Activated CD8-positive, alpha-beta T cell treated with anti-CD3 and anti-CD28 coated beads for 36 hours (primary cell): ENCODE measurements around the gene KCNJ6. TPM values are rescaled to one million over a fixed set of nuclear protein-coding genes. Genes with fewer than 3 reads are reported as not detected.

Experiments used
- ATAC-seq: fragments of 200-7000 bp; cut with Tn5 transposase; one replicate; pipeline ENCODE4 v1.10.0; 2021; ENCODE audit warnings: mild to moderate bottlenecking, moderate library complexity
- CTCF ChIA-PET: fragments of 350-600 bp; sonication (Branson Sonifier 250); formaldehyde crosslinking; loops from one replicate; lab custom pipeline; 2021; ENCODE audit warnings: antibody characterized with exemption; lab: Charles Lee
- POLR2A ChIA-PET: fragments of 350-600 bp; sonication (Branson Sonifier 250); formaldehyde crosslinking; loops from one replicate; lab custom pipeline; 2021; ENCODE audit warnings: antibody characterized with exemption; lab: Charles Lee
- DNase-seq: peaks from one replicate; pipeline ENCODE4 v3.0.0-alpha.2; 2020
- H3K27ac Mint-ChIP-seq: one replicate; pipeline ENCODE4 v1.8.0; 2021; ENCODE audit warnings: mild to moderate bottlenecking, mixed read lengths
- H3K27me3 Mint-ChIP-seq: one replicate; pipeline ENCODE4 v1.8.0; 2021; ENCODE audit warnings: mixed read lengths
- H3K36me3 Mint-ChIP-seq: one replicate; pipeline ENCODE4 v1.8.0; 2021; ENCODE audit warnings: low read depth, mixed read lengths
- H3K4me1 Mint-ChIP-seq: one replicate; pipeline ENCODE4 v1.8.0; 2021; ENCODE audit warnings: low read depth, mixed read lengths
- H3K4me3 Mint-ChIP-seq: one replicate; pipeline ENCODE4 v1.8.0; 2021; ENCODE audit warnings: mild to moderate bottlenecking, moderate library complexity, mixed read lengths
- H3K9me3 Mint-ChIP-seq: one replicate; pipeline ENCODE4 v1.8.0; 2021; ENCODE audit warnings: mixed read lengths
- CTCF ChIP-seq: fragments of 200-600 bp; IDR thresholded peaks from one replicate; pipeline ENCODE4 v1.8.0; 2022; ENCODE audit warnings: antibody characterized with exemption, mild to moderate bottlenecking
- intact Hi-C: fragments of 100-400 bp; cut with micrococcal nuclease; formaldehyde crosslinking; loops from one replicate; pipeline ENCODE4 v1.10.0; 2022
- total RNA-seq, 2 experiments: library from RNA; stranded (reverse); gene quantifications; one replicate each; pipeline ENCODE4 v1.2.3, GENCODE V29; 2021

The KCNJ6 gene
- total RNA-seq, 2 experiments from 2014 or later: not detected

DNA sequence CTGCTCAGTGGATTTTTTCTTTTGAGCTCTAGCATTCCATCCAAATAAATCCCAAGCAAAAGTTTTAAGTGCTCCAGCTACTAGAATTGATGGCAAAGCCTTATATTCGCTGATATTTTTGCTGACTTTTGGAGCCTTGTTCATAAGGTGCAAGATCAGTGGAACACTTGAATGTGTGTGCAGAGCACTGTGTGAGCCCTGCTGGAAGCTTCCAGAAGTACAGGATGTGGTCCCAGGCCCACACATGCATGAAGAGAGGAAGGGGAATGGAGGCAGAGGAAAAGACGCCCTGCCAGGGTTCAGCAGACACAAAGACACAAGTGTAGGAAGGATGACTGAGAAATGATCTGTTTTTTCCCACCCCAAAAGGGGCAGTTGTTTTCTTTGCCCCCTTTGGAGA, 169.4 kb downstream of the KCNJ6 start:
- no peak for DNase-seq
- Mint-ChIP-seq H3K4me3 (no peak overlapping the region), H3K27me3 (peaks cover 8% of the 10 kb centered on the region), H3K36me3 (no peaks in the 10 kb centered on the region), H3K27ac (no peak overlapping the region), H3K4me1 (no peaks in the 10 kb centered on the region), H3K9me3 (no peaks in the 10 kb centered on the region)
- ChIA-PET POLR2A (no interaction called here), CTCF (no interaction called here)
- no peak for TF ChIP-seq CTCF
- intact Hi-C loops: no loop called here
- no peak for ATAC-seq

- DNase-seq: no peak
- POLR2A ChIA-PET: no interaction called here
- TF ChIP-seq CTCF: no peak
- no peak overlapping the region for H3K27ac Mint-ChIP-seq
- no peaks in the 10 kb centered on the region for H3K36me3 Mint-ChIP-seq
- H3K4me3 Mint-ChIP-seq: no peak overlapping the region
- ATAC-seq: no peak
- H3K9me3 Mint-ChIP-seq: no peaks in the 10 kb centered on the region
- no peaks in the 10 kb centered on the region for H3K4me1 Mint-ChIP-seq
- peaks cover 7% of the 10 kb centered on the region for H3K27me3 Mint-ChIP-seq
- intact Hi-C loops: no loop called here
- CTCF ChIA-PET: no interaction called here
These were observed 171.7 kb downstream of the KCNJ6 start for GRCh38 chr21:37744551-37744950.

DNA sequence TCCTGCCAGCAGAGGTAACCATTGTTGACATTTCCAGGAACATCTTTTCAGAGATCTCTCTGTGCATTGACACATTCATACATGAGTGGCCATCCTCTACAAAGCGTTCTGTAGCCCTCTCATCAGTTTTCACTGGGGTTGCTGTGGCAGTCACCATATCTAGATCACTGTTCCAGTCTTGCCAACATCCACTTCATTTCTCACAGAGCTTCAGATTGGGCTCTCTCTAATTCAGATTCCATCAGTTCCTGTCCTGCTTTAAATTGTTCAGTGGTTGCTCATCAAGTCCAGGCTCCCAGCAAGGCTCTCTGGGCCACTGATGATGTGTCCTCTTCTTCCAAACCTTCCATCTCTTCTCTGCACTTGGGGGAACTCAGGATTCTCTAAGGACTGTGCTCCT, 173.7 kb downstream of the KCNJ6 start:
- no peak overlapping the region for H3K27ac Mint-ChIP-seq
- no peak for TF ChIP-seq CTCF
- no peak overlapping the region for H3K4me3 Mint-ChIP-seq
- H3K36me3 Mint-ChIP-seq: no peaks in the 10 kb centered on the region
- POLR2A ChIA-PET: no interaction called here
- DNase-seq: no peak
- no peaks in the 10 kb centered on the region for H3K4me1 Mint-ChIP-seq
- ATAC-seq: no peak
- CTCF ChIA-PET: no interaction called here
- peaks cover 5% of the 10 kb centered on the region for H3K27me3 Mint-ChIP-seq
- intact Hi-C loops: no loop called here
- H3K9me3 Mint-ChIP-seq: no peaks in the 10 kb centered on the region

DNA sequence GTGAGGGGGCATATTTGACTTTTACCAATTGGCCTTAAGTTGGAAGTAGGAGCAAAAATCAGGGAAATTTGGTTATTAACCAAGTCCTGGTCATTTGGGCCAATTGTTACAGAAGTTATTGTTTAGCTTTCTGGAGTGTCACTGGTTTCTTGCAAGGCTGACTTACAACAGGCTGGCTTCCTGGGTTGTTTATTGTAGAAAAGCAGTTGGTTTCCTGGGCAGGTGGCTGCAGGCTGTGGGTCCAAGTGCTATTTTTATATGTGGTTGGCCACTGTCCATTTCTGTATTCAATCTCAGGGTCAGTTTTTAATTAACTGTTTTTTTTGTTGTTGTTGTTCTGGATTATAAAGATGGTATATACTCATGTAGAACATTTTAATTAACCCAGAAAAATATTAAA, 174.1 kb downstream of the KCNJ6 start:
- DNase-seq (no peak), ATAC-seq (no peak)
- ChIA-PET POLR2A (no interaction called here), CTCF (no interaction called here)
- Mint-ChIP-seq H3K9me3 (no peaks in the 10 kb centered on the region), H3K27ac (no peak overlapping the region), H3K4me1 (no peaks in the 10 kb centered on the region), H3K36me3 (no peaks in the 10 kb centered on the region), H3K4me3 (no peak overlapping the region), H3K27me3 (peaks cover 3% of the 10 kb centered on the region)
- intact Hi-C loops: no loop called here
- no peak for TF ChIP-seq CTCF

GRCh38 chr21:37737996-37738395, 178.3 kb downstream of the KCNJ6 start:
- intact Hi-C loops: no loop called here
- ChIA-PET POLR2A (no interaction called here), CTCF (no interaction called here)
- peaks cover 4% of the 10 kb centered on the region for H3K27me3 Mint-ChIP-seq
- no peak for DNase-seq
- H3K36me3 Mint-ChIP-seq: no peaks in the 10 kb centered on the region
- no peak for TF ChIP-seq CTCF
- ATAC-seq: no peak
- H3K9me3 Mint-ChIP-seq: no peaks in the 10 kb centered on the region
- H3K27ac Mint-ChIP-seq: no peak overlapping the region
- no peak overlapping the region for H3K4me3 Mint-ChIP-seq
- H3K4me1 Mint-ChIP-seq: no peaks in the 10 kb centered on the region
